ENCODE results near the gene KRT86.

The KRT86 gene

GRCh38 chr12:52280796-52281560, 6.5 kb downstream of the KRT86 start:
- Histone ChIP-seq H3K4me2 (ENCODE audit: low read length) (no peak overlapping the region), H3K79me2 (ENCODE audit: low read length) (no peaks in the 10 kb centered on the region), H2AFZ (ENCODE audit: low read depth, low read length) (no peak overlapping the region), H4K20me1 (ENCODE audit: insufficient read depth, low read length) (no peaks in the 10 kb centered on the region), H3K9me3 (ENCODE audit: insufficient read depth, low read length) (no peaks in the 10 kb centered on the region), H3K4me1 (ENCODE audit: low read length) (peaks cover 4% of the 10 kb centered on the region), H3K36me3 (replicated peaks; ENCODE audit: low read depth, low read length) (no peaks in the 10 kb centered on the region), H3K27me3 (ENCODE audit: low read depth, low read length) (peaks cover 22% of the 10 kb centered on the region), H3K9ac (ENCODE audit: low read length) (no peak overlapping the region), H3K27ac (ENCODE audit: low read length) (no peak overlapping the region), H3K4me3 (ENCODE audit: low read length) (no peak overlapping the region)
- TF ChIP-seq EZH2phosphoT487 (IDR thresholded peaks at IDR 0.05; ENCODE audit: low read depth): no peak
- TF ChIP-seq CTCF (IDR thresholded peaks at IDR 0.05; ENCODE audit: low read depth, low read length): no peak

DNA sequence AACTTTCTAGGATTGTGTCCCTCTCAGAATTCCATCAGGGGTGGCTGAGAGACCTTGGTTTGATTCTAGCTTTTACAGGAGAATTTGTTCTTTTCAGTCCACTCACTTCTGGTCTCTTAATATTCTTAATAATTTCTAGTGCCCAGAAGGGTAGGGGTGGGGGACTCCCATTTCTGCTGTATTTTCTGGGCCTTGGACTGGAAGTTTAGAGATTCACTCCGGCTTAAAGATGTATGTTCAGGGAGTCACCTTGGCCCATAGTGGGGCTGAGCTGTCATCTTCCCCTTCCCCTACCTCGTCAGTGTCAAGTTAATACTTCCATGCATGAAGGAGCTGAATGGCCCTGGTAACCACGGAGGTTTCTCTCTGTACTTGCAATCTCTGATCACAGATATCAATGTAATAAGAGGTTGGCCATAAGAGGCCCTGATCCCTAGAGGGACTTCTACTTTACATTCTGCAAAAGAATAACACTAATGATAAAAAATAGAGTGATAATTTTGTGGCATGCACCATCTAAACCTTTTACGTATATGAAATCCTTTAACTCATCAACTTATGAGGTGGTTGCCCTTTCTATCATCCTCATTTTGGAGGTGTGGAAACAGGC, 10.2 kb downstream of the KRT86 start:
- Histone ChIP-seq H3K4me2 (ENCODE audit: low read length) (no peak overlapping the region), H3K79me2 (ENCODE audit: low read length) (no peaks in the 10 kb centered on the region), H3K27me3 (ENCODE audit: low read depth, low read length) (peaks cover 17% of the 10 kb centered on the region), H3K9ac (ENCODE audit: low read length) (no peak overlapping the region), H3K4me1 (ENCODE audit: low read length) (no peaks in the 10 kb centered on the region), H4K20me1 (ENCODE audit: insufficient read depth, low read length) (no peaks in the 10 kb centered on the region), H2AFZ (ENCODE audit: low read depth, low read length) (no peak overlapping the region), H3K36me3 (replicated peaks; ENCODE audit: low read depth, low read length) (no peaks in the 10 kb centered on the region), H3K4me3 (ENCODE audit: low read length) (no peak overlapping the region), H3K27ac (ENCODE audit: low read length) (no peak overlapping the region), H3K9me3 (ENCODE audit: insufficient read depth, low read length) (no peaks in the 10 kb centered on the region)
- no peak for TF ChIP-seq CTCF (IDR thresholded peaks at IDR 0.05; ENCODE audit: low read depth, low read length)
- TF ChIP-seq EZH2phosphoT487 (IDR thresholded peaks at IDR 0.05; ENCODE audit: low read depth): no peak

DNA sequence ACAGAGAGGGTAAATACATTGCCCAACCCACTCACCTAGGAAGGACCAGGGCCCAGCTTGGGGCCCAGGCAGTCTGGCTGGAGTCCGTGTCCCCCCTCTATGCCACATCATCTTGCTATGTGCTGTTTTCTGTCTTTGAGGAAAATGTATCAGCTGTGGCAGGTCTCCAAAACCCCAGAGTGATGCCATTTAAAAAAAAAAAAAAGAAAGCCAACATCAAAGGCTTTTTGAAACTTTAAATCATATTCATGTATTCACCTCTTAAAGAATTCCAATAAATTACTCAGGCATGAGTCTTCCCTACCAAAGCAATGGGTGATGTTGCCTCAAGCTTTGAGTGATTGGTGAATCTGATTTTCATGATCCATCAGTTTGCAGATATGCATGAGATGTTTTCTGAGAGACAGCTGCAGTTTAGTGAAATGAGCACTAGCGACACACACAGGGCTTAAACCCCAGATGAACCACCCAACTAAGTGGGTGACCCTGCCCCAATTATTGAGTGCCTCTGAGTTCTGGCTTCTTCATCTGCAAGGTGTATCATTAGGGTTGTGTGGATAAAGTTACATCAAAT, 10.8 kb downstream of the KRT86 start:
- Histone ChIP-seq H3K9ac (ENCODE audit: low read length) (no peak overlapping the region), H3K36me3 (replicated peaks; ENCODE audit: low read depth, low read length) (no peaks in the 10 kb centered on the region), H3K4me3 (ENCODE audit: low read length) (no peak overlapping the region), H3K4me1 (ENCODE audit: low read length) (no peaks in the 10 kb centered on the region), H2AFZ (ENCODE audit: low read depth, low read length) (no peak overlapping the region), H4K20me1 (ENCODE audit: insufficient read depth, low read length) (no peaks in the 10 kb centered on the region), H3K27me3 (ENCODE audit: low read depth, low read length) (peaks cover 12% of the 10 kb centered on the region), H3K79me2 (ENCODE audit: low read length) (no peaks in the 10 kb centered on the region), H3K27ac (ENCODE audit: low read length) (no peak overlapping the region), H3K4me2 (ENCODE audit: low read length) (no peak overlapping the region), H3K9me3 (ENCODE audit: insufficient read depth, low read length) (no peaks in the 10 kb centered on the region)
- no peak for TF ChIP-seq CTCF (IDR thresholded peaks at IDR 0.05; ENCODE audit: low read depth, low read length)
- no peak for TF ChIP-seq EZH2phosphoT487 (IDR thresholded peaks at IDR 0.05; ENCODE audit: low read depth)

DNA sequence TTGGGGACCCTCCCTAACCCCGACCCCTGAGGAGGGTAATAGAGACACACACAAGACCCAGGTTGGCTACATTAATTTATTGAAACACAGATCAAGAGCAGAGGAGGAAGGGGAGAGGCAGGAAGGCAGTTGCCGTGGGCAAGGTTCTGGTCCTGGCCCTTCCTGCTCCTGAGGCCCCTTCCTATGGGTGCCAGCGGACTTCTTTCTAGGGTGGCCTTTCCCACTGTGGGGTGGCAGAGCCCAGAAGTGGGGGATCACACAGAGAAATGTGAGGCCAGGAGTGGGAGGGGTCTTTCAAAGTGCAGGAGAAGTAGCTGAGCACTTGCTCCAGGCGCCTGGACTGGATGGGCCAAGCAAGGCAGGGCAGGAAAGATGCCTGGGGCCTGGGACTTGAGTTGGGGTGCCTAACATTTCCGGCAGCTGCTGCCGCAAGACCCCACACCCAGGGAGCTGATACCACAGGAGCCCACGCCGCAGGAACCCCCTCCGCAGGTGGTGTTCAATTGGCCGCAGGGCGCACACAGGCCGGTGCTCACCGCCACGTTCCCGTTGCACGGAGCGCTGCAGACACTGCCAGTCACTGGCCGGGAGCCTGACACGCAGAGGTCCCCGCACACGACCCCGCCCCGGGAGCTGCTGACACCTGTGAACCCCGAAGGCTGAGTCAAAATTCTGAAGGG, 11.5 kb downstream of the KRT86 start:
- Histone ChIP-seq H3K4me2 (ENCODE audit: low read length) (no peak overlapping the region), H3K4me1 (ENCODE audit: low read length) (no peaks in the 10 kb centered on the region), H3K27ac (ENCODE audit: low read length) (no peak overlapping the region)

More for the DNA sequence above, 11.5 kb downstream of the KRT86 start:
- no peak for TF ChIP-seq EZH2phosphoT487 (IDR thresholded peaks at IDR 0.05; ENCODE audit: low read depth)
- TF ChIP-seq CTCF (IDR thresholded peaks at IDR 0.05; ENCODE audit: low read depth, low read length): no peak
- H3K9ac ChIP-seq (ENCODE audit: low read length): no peak overlapping the region
- no peaks in the 10 kb centered on the region for H3K79me2 ChIP-seq (ENCODE audit: low read length)
- no peaks in the 10 kb centered on the region for H3K9me3 ChIP-seq (ENCODE audit: insufficient read depth, low read length)
- no peaks in the 10 kb centered on the region for H4K20me1 ChIP-seq (ENCODE audit: insufficient read depth, low read length)
- H3K27me3 ChIP-seq (ENCODE audit: low read depth, low read length): peaks cover 5% of the 10 kb centered on the region
- no peak overlapping the region for H2AFZ ChIP-seq (ENCODE audit: low read depth, low read length)
- no peak overlapping the region for H3K4me3 ChIP-seq (ENCODE audit: low read length)
- no peaks in the 10 kb centered on the region for H3K36me3 ChIP-seq (replicated peaks; ENCODE audit: low read depth, low read length)

Measured in OCI-LY3 (cell line).